PC-3 (cell line): Measurements from ENCODE around the gene TMEM178B. TPM values are rescaled to one million over a fixed set of nuclear protein-coding genes. Genes with fewer than 3 reads are reported as not detected.

ENCODE experiments used
- ATAC-seq: fragments of 200-7000 bp; cut with Tn5 transposase; 2 replicates; pipeline ENCODE4 v1.9.1; 2020; ENCODE audit warnings: mild to moderate bottlenecking, moderate library complexity
- BruUV-seq: library from RNA; stranded (reverse); fragments of 400-500 nt; replicated peaks from 2 replicates; lab custom pipeline; 2021; lab: Mats Ljungman, UMichigan
- CTCF ChIA-PET: fragments of 300-600 bp; sonication (Branson Sonifier 250); formaldehyde crosslinking; loops from one replicate; lab custom pipeline; 2022; ENCODE audit warnings: antibody characterized with exemption; lab: Charles Lee
- POLR2A ChIA-PET: fragments of 300-600 bp; sonication (Branson Sonifier 250); formaldehyde crosslinking; loops from one replicate; lab custom pipeline; 2022; ENCODE audit warnings: antibody characterized with exemption; ENCODE audit not compliant: unreplicated experiment; lab: Charles Lee
- DNase-seq: peaks from one replicate; pipeline ENCODE4 v3.0.0-alpha.2; 2015
- H2AFZ ChIP-seq: fragments of 300-600 bp; sonication (generic); 2 replicates; pipeline ENCODE4 v1.6.0; 2016; ENCODE audit warnings: antibody characterized with exemption, low read length
- H3F3A ChIP-seq: fragments of 300-600 bp; sonication (generic); one replicate; pipeline ENCODE4 v1.6.0; 2017; ENCODE audit warnings: antibody characterized with exemption, low read length, control low read depth, mild to moderate bottlenecking; ENCODE audit not compliant: unreplicated experiment
- H3K27ac ChIP-seq: fragments of 300-600 bp; sonication (generic); 2 replicates; pipeline ENCODE4 v1.5.1; 2016; ENCODE audit warnings: mild to moderate bottlenecking, low read length
- H3K27me3 ChIP-seq: fragments of 300-600 bp; sonication (generic); 2 replicates; pipeline ENCODE4 v1.6.1; 2016; ENCODE audit warnings: low read length, mixed read lengths
- H3K36me3 ChIP-seq: fragments of 300-600 bp; sonication (generic); 2 replicates; pipeline ENCODE4 v1.6.1; 2016; ENCODE audit warnings: low read depth, mixed run types, low read length, mixed read lengths
- H3K4me1 ChIP-seq: fragments of 300-600 bp; sonication (generic); 2 replicates; pipeline ENCODE4 v1.5.1; 2016; ENCODE audit warnings: low read length; ENCODE audit not compliant: insufficient read depth
- H3K4me2 ChIP-seq: fragments of 300-600 bp; sonication (generic); 2 replicates; pipeline ENCODE4 v1.6.0; 2016; ENCODE audit warnings: low read length
- H3K4me3 ChIP-seq: fragments of 300-600 bp; sonication (generic); 2 replicates; pipeline ENCODE4 v1.5.1; 2016; ENCODE audit warnings: mild to moderate bottlenecking, low read length, mixed read lengths
- H3K79me2 ChIP-seq: fragments of 300-600 bp; sonication (generic); 2 replicates; pipeline ENCODE4 v1.6.1; 2017; ENCODE audit warnings: low read length, mixed read lengths
- H3K9ac ChIP-seq: fragments of 300-600 bp; sonication (generic); 2 replicates; pipeline ENCODE4 v1.6.0; 2016; ENCODE audit warnings: mild to moderate bottlenecking, low read length
- H3K9me2 ChIP-seq: fragments of 300-600 bp; sonication (generic); replicated peaks from 2 replicates; pipeline ENCODE4 v1.6.1; 2016; ENCODE audit warnings: mixed run types, low read length, mixed read lengths
- H3K9me3 ChIP-seq: fragments of 300-600 bp; sonication (generic); 2 replicates; pipeline ENCODE4 v1.6.1; 2016; ENCODE audit warnings: low read length, mixed read lengths
- H4K20me1 ChIP-seq: fragments of 300-600 bp; sonication (generic); 2 replicates; pipeline ENCODE4 v1.6.1; 2016; ENCODE audit warnings: low read length, mixed read lengths
- EZH2 ChIP-seq: fragments of 300-600 bp; sonication (generic); IDR thresholded peaks from one replicate; pipeline ENCODE4 v1.6.1; 2017; ENCODE audit warnings: antibody characterized with exemption, mild to moderate bottlenecking, low read length; ENCODE audit not compliant: unreplicated experiment
- EZH2phosphoT487 ChIP-seq: fragments of 300-600 bp; sonication (generic); IDR thresholded peaks from 2 replicates; pipeline ENCODE4 v1.6.1; 2018; ENCODE audit warnings: mild to moderate bottlenecking, antibody characterized with exemption, low read length, borderline replicate concordance
- intact Hi-C: fragments of 100-400 bp; cut with micrococcal nuclease; formaldehyde crosslinking; loops from 2 replicates; pipeline ENCODE4 v1.9.0; 2023
- total RNA-seq: library from RNA; depleted of rRNA; stranded (reverse); fragments of >200 nt; gene quantifications from 2 replicates; pipeline ENCODE4 v1.2.3, GENCODE V29; 2014
- TF ChIP-seq, protein P1 (sequence below): fragments of 300-600 bp; sonication (generic); conservative IDR thresholded peaks from 2 replicates; pipeline ENCODE4 v1.5.1; 2017; ENCODE audit warnings: antibody characterized with exemption, low read depth, mild to moderate bottlenecking, low read length

The TMEM178B gene
- total RNA-seq, 1 experiment from 2014 or later = 0.29 TPM

DNA sequence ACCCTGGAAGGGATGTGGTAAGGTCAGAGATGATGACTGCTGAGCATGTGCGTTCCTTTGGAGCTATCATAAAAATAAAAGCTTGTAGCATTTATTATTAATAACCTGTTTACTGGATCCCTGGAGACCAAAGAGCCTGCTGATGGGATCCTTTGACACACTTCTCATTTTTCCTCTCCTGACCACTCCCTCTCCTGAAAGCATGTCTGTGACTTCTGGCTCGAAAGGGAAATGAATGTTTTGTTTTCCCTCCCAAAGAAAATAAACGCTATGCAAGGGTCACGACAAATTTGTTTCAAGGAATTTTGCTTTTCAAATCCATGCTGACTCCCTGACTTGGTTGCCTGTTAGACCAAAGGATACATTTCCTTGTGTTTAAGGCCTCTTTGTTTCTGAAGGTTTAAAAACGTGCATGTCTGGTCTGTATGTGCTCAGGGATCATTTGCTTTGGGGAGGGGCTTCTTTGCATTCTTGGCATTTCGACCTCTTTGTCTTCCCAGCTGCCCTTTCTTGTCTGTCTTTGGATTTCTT lies 292.3 kb downstream of the TMEM178B start:
- POLR2A ChIA-PET = no interaction called here
- H3K79me2 ChIP-seq = no peaks in the 10 kb centered on the region
- BruUV-seq = no TSS peak
- ATAC-seq = no peak
- H3K9ac ChIP-seq = no peak overlapping the region
- no peak overlapping the region for H3K4me2 ChIP-seq
- no peaks in the 10 kb centered on the region for H3K9me2 ChIP-seq
- CTCF ChIA-PET = no interaction called here
- peak overlapping the region; percentile 50; the same call in 1 of the 2 replicates for H2AFZ ChIP-seq
- no peaks in the 10 kb centered on the region for H3K36me3 ChIP-seq
- H3F3A ChIP-seq = no peaks in the 10 kb centered on the region
- H3K9me3 ChIP-seq = no peaks in the 10 kb centered on the region
- no peak overlapping the region for H3K27ac ChIP-seq
- TF ChIP-seq EZH2phosphoT487 (no peak), EZH2 (no peak)
- TF ChIP-seq, protein P1, sequence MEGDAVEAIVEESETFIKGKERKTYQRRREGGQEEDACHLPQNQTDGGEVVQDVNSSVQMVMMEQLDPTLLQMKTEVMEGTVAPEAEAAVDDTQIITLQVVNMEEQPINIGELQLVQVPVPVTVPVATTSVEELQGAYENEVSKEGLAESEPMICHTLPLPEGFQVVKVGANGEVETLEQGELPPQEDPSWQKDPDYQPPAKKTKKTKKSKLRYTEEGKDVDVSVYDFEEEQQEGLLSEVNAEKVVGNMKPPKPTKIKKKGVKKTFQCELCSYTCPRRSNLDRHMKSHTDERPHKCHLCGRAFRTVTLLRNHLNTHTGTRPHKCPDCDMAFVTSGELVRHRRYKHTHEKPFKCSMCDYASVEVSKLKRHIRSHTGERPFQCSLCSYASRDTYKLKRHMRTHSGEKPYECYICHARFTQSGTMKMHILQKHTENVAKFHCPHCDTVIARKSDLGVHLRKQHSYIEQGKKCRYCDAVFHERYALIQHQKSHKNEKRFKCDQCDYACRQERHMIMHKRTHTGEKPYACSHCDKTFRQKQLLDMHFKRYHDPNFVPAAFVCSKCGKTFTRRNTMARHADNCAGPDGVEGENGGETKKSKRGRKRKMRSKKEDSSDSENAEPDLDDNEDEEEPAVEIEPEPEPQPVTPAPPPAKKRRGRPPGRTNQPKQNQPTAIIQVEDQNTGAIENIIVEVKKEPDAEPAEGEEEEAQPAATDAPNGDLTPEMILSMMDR = no peak
- no peak overlapping the region for H3K4me3 ChIP-seq
- H3K27me3 ChIP-seq = peaks cover 19% of the 10 kb centered on the region
- no peaks in the 10 kb centered on the region for H4K20me1 ChIP-seq
- DNase-seq = no peak
- peaks cover 11% of the 10 kb centered on the region; the same call in 1 of the 2 replicates for H3K4me1 ChIP-seq
- intact Hi-C loops = no loop called here

DNA sequence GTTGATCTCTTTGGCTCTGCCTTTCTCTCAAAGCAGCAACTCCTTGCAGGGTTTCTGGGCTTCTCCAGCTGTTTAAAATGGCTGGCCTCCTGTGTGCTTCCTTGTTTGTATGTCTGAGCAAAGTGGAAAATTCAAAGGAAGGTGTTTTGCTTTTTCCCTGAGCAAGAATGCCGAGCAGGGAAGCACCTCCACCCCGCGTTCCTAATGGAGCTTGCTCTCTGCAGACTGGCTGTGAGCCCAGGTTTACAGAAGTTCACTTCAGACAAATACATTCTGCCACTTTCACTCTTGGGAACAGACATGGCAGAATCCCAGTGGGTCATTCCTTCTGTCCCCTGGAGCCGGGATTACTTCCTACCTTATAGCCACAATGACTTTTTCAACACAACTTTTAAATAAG lies 295.6 kb downstream of the TMEM178B start:
- DNase-seq (no peak), ATAC-seq (no peak)
- ChIA-PET CTCF (no interaction called here), POLR2A (no interaction called here)
- intact Hi-C loops = no loop called here
- Histone ChIP-seq H3K27ac (no peak overlapping the region), H3K9ac (no peak overlapping the region), H3K4me2 (no peak overlapping the region), H3K27me3 (peaks cover 35% of the 10 kb centered on the region), H4K20me1 (no peaks in the 10 kb centered on the region), H3F3A (no peaks in the 10 kb centered on the region), H3K79me2 (no peaks in the 10 kb centered on the region), H3K9me3 (no peaks in the 10 kb centered on the region), H3K4me1 (no peaks in the 10 kb centered on the region), H3K9me2 (no peaks in the 10 kb centered on the region), H2AFZ (no peak overlapping the region), H3K36me3 (no peaks in the 10 kb centered on the region), H3K4me3 (no peak overlapping the region)
- no TSS peak for BruUV-seq
- TF ChIP-seq EZH2phosphoT487 (no peak), EZH2 (no peak)
- TF ChIP-seq, protein P1 = no peak

DNA sequence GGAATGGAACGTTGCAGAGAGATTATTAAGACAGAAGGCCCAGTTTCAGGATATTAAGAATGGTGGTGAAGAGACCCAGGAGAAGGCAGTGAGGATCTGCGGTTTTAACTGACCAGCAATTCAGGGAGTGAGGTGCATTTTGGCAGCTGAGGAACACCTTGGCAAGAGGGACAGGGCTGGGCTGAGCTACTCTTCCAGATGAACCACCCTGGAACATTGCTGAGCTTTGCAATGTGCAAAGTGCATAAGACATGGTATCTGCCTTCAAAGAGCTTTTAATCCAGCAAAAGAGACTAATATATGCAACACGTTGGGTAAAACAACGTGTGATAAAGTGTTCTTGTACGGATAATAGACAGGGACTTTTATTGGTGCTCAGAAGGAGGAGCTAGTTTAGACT lies 296.3 kb downstream of the TMEM178B start:
- H4K20me1 ChIP-seq = no peaks in the 10 kb centered on the region
- no peaks in the 10 kb centered on the region for H3K9me2 ChIP-seq
- ChIA-PET POLR2A (no interaction called here), CTCF (no interaction called here)
- peaks cover 42% of the 10 kb centered on the region for H3K27me3 ChIP-seq
- intact Hi-C loops = no loop called here
- no peak overlapping the region for H3K4me2 ChIP-seq
- H3K9me3 ChIP-seq = no peaks in the 10 kb centered on the region
- DNase-seq = no peak
- H3K4me1 ChIP-seq = no peaks in the 10 kb centered on the region
- H3K9ac ChIP-seq = no peak overlapping the region
- H3K36me3 ChIP-seq = no peaks in the 10 kb centered on the region
- no peak overlapping the region for H3K4me3 ChIP-seq
- no peak overlapping the region for H2AFZ ChIP-seq
- no TSS peak for BruUV-seq
- no peaks in the 10 kb centered on the region for H3F3A ChIP-seq
- H3K27ac ChIP-seq = no peak overlapping the region
- TF ChIP-seq, protein P1 = no peak
- TF ChIP-seq EZH2 (no peak), EZH2phosphoT487 (no peak)
- H3K79me2 ChIP-seq = no peaks in the 10 kb centered on the region
- ATAC-seq = no peak
